Ureter (tissue), 1 donor: ENCODE data around the gene PRKCE. TPM values are rescaled to one million over a fixed set of nuclear protein-coding genes. Genes with fewer than 3 reads are reported as not detected.

Source experiments
- DNase-seq: peaks from one replicate; pipeline ENCODE4 v3.0.0-alpha.2; 2020; ENCODE audit warnings: low spot score
- total RNA-seq: library from RNA; stranded (reverse); gene quantifications from one replicate; pipeline ENCODE4 v1.2.4, GENCODE V29; 2023
- donor health status: DM: yes; HTN: yes; CAD: no.

Gene PRKCE
- total RNA-seq, 1 donor from 2014 or later, result 54.3 TPM

DNA sequence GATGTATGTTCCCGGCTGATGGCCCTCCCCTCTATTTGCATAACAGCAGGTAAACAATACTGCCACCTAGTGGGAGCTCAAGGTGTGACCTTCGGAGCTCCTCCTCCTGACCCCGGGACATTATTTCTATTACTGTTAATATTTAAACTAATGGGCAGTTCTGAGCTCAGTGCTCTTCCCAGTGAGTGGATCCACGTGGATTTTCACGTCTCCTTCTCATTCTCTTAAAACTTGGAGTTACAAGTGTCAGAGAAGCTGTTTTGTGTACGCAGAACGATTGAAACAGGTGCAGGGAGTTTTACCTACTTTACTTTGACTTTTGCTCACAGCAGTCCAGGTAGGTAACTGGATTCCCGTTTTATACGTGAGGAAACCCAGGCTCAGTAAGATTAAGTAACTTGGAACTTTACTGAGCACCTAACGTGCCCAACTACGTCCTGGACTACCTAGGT is 127.3 kb downstream of the PRKCE start:
- DNase-seq, result peak; percentile 69

DNA sequence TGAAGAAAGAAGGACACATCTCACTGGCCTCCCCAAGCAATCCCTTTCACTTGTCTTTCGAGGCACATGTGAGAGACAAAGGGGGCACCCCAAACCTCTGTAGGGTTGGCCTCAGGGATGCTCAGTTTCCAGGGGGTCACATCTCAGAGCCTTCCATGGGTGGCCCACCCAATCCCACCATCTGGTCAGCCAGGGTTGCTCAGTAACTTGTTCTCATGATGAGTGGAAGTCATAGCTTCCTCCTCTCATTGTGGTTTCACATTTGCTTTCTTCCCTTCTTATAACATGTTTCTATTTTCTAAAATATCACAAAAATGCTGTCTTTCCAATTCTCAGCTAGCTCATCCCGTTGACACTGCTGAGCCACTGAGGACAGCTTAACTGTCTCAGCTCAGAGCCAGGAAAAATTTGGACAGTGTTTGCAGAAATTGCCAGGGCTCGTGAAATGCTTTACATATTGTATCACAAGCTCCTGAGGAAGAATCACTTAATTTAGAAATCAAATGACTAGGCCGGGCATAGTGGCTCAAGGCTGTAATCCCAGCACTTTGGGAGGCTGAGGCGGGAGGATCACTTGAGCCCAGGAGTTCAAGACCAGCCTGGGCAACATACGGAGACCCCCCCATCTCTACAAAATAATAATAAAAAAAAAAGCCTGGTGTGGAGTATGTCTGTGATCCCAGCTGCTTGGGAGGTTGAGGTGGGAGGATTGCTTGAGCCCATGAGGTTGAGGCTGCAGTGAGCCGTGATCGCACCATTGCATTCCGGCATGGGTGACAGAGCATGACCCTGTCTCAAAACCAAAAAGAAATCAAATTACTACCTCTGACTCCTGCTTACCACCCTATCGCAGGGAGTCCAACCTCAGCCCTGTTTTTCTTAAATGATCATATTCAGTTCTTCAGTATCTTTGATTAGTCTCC is 129.3 kb downstream of the PRKCE start:
- DNase-seq, result no peak

DNA sequence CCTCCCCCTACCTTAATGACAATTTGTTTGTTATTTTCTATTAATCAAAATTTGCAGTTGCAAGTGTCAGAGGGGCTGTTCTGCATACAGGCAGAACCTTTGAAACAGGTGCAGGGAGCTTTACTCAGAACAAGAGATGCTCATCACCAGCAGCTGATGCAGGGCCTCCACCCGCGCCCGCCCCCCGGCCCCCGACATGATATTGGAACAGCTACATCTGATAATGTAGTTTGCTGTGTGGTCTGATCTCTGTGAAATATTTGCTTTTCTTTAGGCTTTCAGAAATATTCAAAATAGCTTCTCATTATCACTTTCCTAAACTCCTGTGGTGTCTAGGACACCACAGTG is 130.0 kb downstream of the PRKCE start:
- DNase-seq, result no peak

DNA sequence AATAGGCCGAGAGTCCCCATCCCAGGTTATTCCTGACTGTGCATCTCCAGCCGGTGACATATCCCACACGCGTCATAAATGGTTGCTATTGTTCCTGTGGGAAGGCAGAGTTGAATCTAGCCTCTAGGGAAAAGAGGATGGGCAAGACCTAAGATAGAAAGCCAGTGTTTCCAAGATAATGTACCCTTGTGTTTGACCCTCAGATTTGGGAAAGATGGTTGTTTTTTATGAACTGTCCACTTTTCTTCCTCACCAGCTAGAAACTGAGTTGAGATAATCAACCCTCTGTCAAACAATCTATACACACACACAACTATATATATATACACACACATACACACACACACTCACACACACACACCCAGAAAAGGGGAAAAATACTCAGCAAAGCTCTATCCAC is 131.0 kb downstream of the PRKCE start:
- no peak for DNase-seq

DNA sequence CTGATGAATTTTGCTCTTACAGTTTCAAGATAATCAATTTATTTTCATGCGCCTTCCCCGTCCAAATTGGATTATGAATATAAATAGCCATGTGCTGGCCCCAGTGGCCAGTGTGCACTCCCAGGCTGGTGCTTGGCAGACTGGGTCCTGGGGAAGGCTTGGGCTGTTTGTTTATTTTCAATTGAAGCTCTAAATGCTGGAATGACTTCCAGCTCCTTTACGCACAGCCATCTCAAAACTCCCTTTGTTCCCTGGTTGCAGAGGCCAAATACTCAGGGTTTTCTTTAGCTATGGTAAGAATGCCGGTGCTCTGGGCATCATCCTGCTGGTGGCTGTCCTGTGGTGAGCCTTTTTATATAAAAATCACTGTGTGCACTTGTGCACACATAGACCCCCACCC is 131.5 kb downstream of the PRKCE start:
- DNase-seq, result no peak

DNA sequence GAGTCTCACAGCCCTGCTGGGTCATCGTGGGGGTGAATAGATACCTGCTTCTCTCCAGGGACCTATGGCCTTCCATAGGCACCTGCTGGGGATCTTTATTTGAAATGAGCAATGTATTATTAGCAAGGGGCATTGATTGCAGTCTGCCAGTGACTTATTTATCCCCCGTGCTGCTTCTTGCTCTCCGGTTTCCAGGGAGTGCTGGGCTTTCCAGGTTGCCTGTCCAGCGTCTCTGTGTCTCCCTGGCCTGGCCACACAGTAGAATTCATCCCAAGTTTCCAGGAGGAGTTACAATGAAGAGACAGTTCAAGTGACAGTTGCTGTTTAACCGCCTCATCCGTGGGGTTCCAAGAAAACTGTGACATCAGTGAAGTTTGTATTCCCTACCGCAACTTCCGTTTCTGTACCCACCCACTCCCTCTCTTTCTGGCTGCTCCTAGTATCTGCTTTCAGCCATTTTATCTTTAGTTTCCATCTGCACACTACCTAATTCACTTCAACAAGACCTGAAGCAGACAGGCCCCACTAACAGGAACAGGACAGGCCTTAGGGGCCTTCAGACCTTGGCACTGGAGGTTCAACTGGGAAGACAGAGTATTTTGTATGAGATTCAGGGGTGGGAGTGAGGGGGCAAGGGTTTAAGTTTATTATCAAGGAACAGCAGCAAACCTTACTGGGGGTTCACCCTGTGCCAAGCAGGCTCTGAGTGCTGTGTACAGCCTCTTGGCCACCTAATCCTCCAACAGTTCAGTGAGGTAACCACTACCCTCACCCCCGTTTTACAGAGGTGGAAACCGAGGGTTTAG is 134.8 kb downstream of the PRKCE start:
- no peak for DNase-seq

DNA sequence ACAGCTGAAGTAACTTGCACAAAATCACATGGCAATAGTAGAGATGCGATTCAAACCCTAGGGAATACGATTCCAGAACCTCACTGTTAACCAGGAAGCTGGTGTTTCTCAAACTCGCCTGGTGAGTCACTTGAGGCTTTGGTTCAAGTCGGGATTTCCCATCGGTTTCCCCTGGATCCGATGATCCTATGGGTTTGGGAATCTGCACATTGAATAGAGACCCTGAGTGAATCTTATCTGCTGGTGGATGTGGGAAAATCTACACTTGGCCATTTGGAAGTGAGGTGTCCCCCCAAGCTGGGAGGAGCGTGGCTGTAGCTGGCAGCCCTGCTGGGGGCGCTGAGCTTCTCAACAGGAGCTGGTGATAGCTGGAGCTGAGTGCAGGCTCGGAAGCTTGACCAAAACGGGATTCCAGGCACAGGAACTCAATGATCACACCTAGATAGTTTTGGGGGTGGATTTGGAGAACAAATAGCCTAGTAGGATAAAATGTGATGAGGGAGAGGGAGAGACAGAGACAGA is 135.4 kb downstream of the PRKCE start:
- DNase-seq, result no peak

DNA sequence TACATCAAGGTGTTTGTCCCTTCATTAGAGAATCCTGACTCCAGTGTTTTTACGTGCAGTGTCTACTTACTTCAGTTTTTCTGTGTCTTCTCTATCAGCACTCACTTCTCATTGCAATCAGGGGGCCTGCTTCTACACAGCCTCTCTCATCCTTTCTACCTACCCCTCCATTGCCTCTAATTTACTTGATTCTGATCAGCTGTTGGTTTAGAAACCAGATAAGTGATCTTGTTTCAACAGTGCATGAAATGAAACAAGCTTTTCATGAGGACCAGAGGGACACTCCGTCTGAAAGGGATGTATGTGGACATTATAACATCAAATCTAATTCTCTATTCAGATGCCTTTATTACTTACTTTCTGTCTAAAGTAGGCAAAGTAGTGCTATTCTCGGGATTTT is 136.9 kb downstream of the PRKCE start:
- no peak for DNase-seq

DNA sequence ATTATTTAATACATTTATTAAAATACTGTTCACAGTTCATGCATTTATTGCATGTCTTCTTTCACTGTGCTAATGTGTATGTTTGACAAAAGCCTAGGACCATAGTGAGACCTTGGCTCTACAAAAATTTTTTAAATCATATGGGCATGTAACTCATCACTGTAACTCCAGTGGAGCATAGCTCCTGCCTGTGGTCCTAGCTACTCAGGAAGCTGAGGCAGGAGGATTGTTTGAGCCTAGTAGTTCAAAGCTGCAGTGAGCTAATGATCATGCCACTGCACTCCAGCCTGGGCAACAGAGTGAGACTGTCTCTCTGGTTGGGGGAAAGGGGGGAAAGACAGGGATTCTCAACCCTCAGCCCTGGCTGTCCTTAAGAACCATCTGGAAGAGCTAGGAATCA is 137.8 kb downstream of the PRKCE start:
- no peak for DNase-seq

DNA sequence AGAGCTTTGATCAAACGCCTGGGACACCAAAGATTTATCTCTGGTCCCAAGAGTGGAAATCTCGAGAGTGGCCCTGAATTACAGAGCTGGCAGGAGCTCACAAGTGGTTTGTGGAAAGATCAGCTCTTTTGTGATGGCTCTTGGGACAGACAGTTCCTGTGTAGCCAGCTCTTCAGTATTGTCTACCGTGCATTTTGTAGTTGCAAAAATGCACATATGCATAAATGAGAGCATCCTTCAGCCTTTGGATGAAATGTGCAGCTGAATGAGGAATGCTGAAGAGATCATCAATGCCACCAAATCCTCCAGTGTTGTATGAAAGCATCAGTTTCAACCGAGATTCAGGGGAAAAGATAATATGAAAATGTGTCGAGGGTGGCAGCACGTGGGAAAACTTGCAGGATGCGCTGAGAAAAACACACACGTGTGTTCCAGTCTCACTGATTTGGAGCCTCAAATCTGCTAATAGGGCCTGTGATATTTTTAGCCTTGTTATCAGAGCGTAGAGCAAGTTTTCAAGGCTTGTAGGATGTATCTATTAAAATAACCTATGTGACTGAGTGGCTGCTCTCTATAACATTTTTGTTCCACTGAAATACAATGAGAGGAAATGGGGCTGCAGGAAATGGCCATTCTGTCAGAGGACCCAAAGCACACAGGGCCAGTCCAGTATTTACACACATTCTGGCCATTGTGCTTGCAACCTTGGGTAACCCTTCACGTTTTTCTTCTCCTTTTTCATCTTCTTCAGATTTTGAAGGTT is 138.7 kb downstream of the PRKCE start:
- DNase-seq, result no peak

DNA sequence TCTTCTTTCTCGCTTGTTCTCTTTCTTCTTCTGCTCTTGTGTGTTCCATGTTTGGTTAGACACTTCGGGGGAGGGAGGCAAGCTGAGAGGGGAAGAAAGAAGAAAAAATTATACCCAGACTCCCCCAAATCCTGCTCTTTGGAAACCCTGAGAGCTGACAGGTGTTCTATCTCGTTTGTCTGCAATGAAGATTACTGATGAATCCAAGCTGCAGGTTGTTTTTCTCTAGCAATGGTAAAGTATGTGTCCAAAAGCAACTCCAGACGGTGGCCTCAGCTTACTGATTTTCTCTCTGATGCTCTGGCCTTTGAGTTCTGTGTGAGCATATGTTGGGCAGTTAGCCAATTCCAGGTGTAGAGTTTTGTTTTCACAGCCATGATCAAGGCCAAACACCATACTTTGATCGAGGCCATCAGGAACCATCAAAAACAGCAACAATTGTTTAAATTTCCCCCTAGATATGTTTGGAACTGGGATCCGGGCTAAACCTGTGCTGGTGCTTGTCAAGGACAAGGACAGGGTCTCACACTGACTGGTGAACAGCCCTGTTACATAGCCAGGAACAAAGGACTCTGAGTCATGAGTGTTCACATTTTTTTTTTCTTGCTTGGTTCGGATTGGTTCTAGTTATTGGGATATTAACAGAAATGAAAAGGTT is 142.0 kb downstream of the PRKCE start:
- no peak for DNase-seq

DNA sequence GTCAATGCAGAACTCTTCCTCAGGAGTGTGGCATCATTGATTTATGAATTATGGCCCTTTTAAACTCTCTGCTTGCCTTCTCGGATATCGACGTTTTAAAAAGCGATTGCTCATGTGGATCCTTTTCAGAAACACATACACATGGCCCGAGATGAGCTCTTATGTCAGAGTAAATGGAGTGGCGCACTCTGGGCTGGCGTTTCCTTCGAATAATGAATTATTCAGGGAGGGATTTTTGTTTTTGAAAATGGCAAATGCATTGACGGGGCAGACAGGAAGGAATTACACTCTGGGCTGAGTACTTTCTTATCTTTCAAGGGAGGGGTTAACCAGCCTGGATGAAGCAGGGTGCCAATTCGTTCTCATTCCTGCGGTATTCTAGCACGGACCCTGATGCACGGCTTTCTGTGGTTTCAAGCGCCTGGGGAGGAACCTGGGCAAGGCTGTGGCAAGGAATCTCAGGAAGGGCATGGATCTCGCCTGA is 142.7 kb downstream of the PRKCE start:
- no peak for DNase-seq

DNA sequence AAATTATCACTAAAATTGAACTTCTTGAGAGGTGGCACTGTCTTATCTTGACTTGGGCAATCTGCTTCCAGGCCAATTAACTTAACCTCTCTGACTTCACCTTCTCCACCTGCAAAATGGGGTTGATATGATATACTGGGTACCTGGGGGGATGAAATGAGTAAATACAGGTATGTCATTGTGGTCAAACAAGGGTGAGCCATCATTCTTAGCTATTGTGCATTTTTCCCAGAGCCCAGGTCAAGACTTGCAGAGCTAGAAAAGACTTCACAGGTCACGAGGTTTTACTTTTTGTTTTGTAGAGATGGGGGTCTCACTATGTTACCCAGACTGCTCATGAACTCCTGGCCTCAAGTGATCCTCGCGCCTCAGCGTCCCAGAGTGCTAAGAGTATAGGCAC is 145.0 kb downstream of the PRKCE start:
- no peak for DNase-seq

DNA sequence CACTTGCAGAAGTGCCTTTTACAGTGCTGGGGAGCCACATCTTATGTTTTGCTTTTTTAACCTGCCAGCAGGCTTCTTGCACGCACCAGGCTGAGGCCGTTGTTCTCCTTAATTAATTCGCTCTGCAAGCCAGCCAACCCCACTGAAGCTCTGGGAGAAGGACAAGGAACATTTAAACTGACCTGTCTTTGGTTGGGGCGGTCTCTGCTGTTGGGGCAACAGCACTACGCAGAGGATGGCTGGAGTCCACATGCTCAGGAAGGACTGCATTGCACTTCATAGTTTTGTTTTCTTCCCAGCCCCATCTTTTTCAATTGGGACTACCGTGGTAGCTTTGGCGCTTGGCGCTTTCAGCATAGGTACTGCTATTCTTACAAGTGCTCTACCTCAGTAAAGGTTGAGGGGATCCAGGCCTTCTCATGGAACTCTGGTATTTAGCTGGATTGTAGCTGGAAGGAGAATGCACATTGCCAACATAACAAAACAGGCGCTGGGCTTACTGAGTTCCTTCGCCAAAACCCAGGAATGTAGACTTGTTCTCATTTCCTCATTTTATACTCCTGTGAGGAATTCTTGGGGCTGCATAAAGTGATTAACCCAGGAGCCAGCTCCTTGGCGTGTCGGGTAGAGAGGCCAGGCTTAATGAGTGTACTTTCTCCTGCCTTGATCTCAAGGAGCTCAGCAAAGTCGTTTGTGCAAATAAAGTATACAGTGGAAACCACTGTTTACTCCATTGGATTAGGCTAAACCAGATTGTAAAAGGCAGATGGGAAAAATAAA is 146.2 kb downstream of the PRKCE start:
- DNase-seq, result no peak

DNA sequence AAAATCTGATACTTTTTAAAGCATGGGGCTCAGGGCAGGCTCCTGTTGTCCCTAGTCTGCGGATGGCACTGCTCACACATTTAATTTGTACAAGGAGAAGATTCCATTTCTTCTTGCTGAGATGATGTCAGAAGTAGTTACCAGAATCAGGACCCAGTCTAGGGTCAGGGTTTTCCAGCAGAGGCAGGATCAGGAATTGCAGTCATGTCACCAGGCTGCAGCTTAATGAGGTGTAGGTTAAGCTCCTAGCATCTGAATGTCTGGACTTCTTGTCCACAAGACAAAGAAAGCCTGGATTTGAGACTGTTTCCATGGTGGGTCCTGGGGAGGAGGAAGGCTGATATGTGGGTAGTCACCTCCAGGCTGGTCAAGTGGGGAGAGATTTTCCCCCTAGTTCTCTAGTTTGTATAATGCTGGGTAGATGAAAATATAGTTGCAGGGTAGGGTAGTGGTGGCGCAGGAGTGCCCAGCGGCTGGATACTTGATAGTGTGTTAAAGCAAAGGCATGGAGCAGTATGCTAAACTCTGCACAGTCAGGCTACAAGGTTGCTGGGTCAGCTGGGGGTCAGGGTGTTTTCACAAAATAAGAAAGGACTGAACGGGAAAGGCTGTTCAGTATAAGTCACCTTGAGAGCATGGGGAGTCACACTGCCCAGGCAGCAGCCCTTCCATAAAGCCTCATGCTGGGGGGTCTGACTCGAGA is 148.4 kb downstream of the PRKCE start:
- DNase-seq, result no peak

DNA sequence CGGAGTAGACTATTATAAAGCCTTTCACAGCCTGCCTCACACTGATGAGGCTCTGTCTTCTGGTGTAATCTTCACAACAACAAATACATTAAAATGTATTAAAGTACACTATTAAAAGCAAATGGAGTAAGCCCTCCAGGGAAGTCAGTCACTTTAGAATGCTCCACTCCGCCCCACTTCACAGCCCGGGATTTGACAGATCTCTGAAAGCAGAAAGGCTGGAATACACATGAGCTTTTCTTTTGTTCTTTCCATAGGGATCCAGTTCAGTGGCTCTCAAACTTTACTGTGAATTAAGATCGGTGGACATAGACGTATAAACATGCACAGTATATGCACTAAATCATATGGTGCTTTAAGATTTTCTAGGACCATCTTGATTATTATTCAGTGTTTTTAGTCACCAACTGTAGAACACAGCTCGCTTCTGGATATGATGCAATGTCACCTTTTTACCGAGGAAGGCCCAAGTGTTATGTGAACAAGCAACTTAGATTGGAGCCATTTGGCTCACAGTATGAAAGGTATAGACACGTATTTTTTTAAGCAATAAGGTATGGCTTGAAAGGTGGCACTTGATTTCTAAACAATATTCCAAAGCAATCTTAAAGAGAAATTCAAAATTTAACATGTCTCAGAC is 151.1 kb downstream of the PRKCE start:
- DNase-seq, result no peak

DNA sequence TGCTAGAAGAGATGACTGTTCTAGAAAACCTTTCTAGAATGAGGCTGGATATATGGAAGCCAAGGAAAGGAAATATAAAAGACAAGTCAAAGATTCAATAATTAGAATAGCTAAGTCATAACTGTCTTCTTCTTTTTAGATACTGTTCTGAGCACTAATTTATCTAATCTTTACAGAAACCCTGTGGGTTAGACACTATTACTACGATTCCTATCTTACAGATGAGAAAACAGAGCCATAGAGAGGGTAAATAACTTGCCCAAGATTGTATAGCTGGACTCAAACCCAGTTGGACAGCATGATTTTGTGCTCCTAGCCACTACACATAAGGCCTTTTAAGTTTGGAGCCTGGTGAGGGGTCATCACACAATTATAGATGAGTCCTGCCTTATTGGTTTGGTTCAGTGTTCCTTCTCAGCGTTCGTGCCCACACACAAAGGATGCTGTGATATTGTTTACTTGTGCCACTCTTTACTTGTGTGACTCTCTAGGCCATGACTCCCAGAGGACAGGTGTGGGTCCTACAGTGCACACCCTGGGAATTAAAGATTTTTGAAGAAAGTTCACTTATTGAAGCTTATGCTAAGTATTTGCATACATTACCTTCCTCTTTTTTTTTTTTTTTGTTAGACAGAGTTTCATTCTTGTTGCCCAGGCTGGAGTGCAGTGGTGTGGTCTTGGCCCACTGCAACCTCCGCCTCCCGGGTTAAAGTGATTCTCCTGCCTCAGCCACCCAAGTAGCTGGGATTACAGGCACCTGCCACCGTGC is 153.7 kb downstream of the PRKCE start:
- DNase-seq, result no peak

DNA sequence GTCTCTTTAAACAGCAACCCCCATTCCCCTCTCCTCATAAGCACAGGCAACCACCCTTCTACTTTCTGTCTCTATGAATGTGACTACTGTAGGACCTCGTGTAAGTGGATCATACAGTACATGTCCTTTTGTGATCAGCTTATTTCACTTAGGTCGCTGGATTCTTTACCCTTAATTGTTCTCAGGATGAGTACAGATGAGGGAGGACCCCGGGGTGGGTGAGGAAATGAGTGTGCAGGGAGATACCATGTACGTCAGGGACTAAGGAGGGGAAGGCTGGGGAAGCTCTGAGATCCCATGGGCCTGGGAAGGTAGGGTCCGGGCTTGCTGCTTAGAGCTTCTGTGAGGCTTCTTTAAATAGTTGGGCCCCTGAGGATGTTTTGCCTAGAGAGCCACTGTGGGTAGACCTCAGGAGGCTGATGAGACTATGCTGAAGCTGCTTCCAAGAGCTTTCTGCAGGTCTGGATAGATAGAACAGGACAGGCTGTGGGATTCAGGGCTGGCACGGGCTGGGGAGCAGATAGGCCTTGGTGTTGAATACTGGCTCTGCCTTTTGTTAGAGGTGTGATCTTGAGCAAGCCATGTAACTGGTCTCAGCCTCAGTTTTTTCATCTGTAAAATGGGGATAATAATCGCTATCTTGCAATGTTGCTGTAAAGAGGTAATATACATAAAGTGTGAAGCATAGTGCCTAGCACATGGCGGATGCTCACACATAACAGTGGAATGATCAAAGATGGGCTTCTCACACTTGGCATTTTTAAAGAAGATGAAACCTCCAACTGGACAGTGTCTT is 155.3 kb downstream of the PRKCE start:
- DNase-seq, result no peak
